GM12878 (cell line): ENCODE measurements around the gene UBASH3A.

Experiments used
- CHD2 ChIP-seq: IDR thresholded peaks from 2 replicates; pipeline ENCODE4 v1.6.1; 2011; ENCODE audit warnings: low read depth, low read length, improper control_type of control experiment, borderline replicate concordance
- EGR1 ChIP-seq, 2 experiments: IDR thresholded peaks; 1 replicate in 1 of 2; 2 replicates in 1 of 2; pipeline ENCODE4 v1.6.1; 2011 to 2012; ENCODE audit warnings: low read depth in 2 of 2, low read length in 2 of 2, borderline replicate concordance in 1 of 2, mild to moderate bottlenecking in 1 of 2, moderate library complexity in 1 of 2
- JUND ChIP-seq: IDR thresholded peaks from 2 replicates; pipeline ENCODE4 v1.6.1; 2012; ENCODE audit warnings: low read depth, mild to moderate bottlenecking, low read length, improper control_type of control experiment, moderate library complexity
- MTA2 ChIP-seq: fragments of 450-650 bp; IDR thresholded peaks from 2 replicates; pipeline ENCODE4 v1.6.1; 2016; ENCODE audit warnings: low read depth, mild to moderate bottlenecking, moderate library complexity
- POLR2AphosphoS2 ChIP-seq: IDR thresholded peaks from 2 replicates; pipeline ENCODE4 v1.6.1; 2011; ENCODE audit warnings: low read depth, mild to moderate bottlenecking, low read length, improper control_type of control experiment, moderate library complexity
- RCOR1 ChIP-seq: conservative IDR thresholded peaks from 2 replicates; pipeline ENCODE4 v1.6.1; 2012; ENCODE audit warnings: low read depth, low read length, improper control_type of control experiment
- SMAD5 ChIP-seq: IDR thresholded peaks from 2 replicates; pipeline ENCODE4 v1.6.1; 2016; ENCODE audit warnings: antibody characterized with exemption, low read depth
- SMC3 ChIP-seq: IDR thresholded peaks from 2 replicates; pipeline ENCODE4 v1.6.1; 2011; ENCODE audit warnings: low read length, improper control_type of control experiment, borderline replicate concordance
- STAT3 ChIP-seq: IDR thresholded peaks from 2 replicates; pipeline ENCODE4 v1.6.1; 2011; ENCODE audit warnings: low read depth, low read length, improper control_type of control experiment
- ZNF217 ChIP-seq: fragments of 450-650 bp; IDR thresholded peaks from 2 replicates; pipeline ENCODE4 v1.6.1; 2017; ENCODE audit warnings: antibody characterized with exemption, mild to moderate bottlenecking
- TF ChIP-seq, protein P1 (sequence below), 3 experiments: IDR thresholded peaks in 2 of 3; conservative IDR thresholded peaks in 1 of 3; 2 replicates each; pipeline ENCODE4 v1.5.1; 2011; ENCODE audit warnings: low read depth in 3 of 3, low read length in 3 of 3, mild to moderate bottlenecking in 3 of 3, control low read depth in 2 of 3, moderate library complexity in 2 of 3, inconsistent platforms in 1 of 3, mixed read lengths in 1 of 3; ENCODE audit not compliant: control insufficient read depth in 2 of 3, insufficient read depth in 1 of 3; ENCODE audit errors: extremely low read depth in 1 of 3
- TF ChIP-seq, protein P2 (sequence below): IDR thresholded peaks from 2 replicates; pipeline ENCODE4 v1.6.1; 2012; ENCODE audit warnings: mild to moderate bottlenecking, low read depth, low read length
- TF ChIP-seq, protein P3 (sequence below): IDR thresholded peaks from 2 replicates; pipeline ENCODE4 v1.6.1; 2011; ENCODE audit warnings: borderline replicate concordance, low read depth, mild to moderate bottlenecking, moderate library complexity, low read length; ENCODE audit not compliant: insufficient read depth, poor library complexity, severe bottlenecking

DNA sequence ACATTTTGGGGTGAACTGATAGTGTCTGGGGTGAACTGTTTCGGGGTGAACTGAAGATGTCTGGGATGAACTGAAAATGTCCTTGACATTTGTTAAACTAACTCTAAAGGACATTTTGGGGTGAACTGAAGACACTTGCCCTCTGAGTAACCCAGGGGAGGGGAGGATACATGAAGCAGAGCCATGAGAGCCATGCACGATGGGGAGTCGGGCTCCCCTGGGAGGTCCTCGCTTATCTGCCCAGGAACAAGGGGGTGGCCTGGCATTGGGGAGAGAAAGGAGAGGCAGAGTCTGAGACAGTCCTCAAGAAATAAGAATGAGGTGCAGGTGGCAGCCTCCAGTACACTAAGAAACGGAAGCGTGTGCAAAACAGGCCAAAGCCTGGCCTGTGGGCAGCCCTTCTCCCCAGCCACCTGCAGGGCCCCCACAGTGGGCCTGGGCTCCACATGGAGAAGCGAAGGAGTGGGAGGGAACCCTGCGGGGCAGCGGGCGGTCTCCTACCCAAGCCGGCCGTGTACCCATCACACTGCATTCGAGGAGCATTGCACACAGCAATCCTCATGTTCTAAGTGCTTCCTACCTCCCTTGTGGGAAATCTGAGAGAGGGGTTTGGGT lies 68.1 kb downstream of the UBASH3A start:
- TF ChIP-seq RCOR1: no peak
- TF ChIP-seq, protein P1, sequence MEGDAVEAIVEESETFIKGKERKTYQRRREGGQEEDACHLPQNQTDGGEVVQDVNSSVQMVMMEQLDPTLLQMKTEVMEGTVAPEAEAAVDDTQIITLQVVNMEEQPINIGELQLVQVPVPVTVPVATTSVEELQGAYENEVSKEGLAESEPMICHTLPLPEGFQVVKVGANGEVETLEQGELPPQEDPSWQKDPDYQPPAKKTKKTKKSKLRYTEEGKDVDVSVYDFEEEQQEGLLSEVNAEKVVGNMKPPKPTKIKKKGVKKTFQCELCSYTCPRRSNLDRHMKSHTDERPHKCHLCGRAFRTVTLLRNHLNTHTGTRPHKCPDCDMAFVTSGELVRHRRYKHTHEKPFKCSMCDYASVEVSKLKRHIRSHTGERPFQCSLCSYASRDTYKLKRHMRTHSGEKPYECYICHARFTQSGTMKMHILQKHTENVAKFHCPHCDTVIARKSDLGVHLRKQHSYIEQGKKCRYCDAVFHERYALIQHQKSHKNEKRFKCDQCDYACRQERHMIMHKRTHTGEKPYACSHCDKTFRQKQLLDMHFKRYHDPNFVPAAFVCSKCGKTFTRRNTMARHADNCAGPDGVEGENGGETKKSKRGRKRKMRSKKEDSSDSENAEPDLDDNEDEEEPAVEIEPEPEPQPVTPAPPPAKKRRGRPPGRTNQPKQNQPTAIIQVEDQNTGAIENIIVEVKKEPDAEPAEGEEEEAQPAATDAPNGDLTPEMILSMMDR (IDR thresholded peaks at IDR 0.05 in 2 of 3, conservative IDR thresholded peaks at IDR 0.05 in 1 of 3; ENCODE audit: control insufficient read depth in 2 of 3, extremely low read depth in 1 of 3, insufficient read depth in 1 of 3, low read depth in 3 of 3, low read length in 3 of 3): no peak
- TF ChIP-seq, protein P2, sequence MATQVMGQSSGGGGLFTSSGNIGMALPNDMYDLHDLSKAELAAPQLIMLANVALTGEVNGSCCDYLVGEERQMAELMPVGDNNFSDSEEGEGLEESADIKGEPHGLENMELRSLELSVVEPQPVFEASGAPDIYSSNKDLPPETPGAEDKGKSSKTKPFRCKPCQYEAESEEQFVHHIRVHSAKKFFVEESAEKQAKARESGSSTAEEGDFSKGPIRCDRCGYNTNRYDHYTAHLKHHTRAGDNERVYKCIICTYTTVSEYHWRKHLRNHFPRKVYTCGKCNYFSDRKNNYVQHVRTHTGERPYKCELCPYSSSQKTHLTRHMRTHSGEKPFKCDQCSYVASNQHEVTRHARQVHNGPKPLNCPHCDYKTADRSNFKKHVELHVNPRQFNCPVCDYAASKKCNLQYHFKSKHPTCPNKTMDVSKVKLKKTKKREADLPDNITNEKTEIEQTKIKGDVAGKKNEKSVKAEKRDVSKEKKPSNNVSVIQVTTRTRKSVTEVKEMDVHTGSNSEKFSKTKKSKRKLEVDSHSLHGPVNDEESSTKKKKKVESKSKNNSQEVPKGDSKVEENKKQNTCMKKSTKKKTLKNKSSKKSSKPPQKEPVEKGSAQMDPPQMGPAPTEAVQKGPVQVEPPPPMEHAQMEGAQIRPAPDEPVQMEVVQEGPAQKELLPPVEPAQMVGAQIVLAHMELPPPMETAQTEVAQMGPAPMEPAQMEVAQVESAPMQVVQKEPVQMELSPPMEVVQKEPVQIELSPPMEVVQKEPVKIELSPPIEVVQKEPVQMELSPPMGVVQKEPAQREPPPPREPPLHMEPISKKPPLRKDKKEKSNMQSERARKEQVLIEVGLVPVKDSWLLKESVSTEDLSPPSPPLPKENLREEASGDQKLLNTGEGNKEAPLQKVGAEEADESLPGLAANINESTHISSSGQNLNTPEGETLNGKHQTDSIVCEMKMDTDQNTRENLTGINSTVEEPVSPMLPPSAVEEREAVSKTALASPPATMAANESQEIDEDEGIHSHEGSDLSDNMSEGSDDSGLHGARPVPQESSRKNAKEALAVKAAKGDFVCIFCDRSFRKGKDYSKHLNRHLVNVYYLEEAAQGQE: no peak
- TF ChIP-seq SMC3: no peak
- no peak for TF ChIP-seq SMAD5
- no peak for TF ChIP-seq POLR2AphosphoS2
- TF ChIP-seq STAT3: no peak
- no peak for TF ChIP-seq ZNF217
- TF ChIP-seq CHD2: no peak
- no peak for TF ChIP-seq JUND
- TF ChIP-seq EGR1 (IDR thresholded peaks at IDR 0.05; ENCODE audit: borderline replicate concordance in 1 of 2, low read depth in 2 of 2, low read length in 2 of 2): no peak
- no peak for TF ChIP-seq MTA2
- TF ChIP-seq, protein P3, sequence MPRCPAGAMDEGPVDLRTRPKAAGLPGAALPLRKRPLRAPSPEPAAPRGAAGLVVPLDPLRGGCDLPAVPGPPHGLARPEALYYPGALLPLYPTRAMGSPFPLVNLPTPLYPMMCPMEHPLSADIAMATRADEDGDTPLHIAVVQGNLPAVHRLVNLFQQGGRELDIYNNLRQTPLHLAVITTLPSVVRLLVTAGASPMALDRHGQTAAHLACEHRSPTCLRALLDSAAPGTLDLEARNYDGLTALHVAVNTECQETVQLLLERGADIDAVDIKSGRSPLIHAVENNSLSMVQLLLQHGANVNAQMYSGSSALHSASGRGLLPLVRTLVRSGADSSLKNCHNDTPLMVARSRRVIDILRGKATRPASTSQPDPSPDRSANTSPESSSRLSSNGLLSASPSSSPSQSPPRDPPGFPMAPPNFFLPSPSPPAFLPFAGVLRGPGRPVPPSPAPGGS: no peak
